Activated CD4-positive, alpha-beta T cell treated with anti-CD3 and anti-CD28 coated beads for 1 hour (primary cell): Measurements from ENCODE around the gene PLPP4.

Experiments used
- DNase-seq: peaks from one replicate; pipeline ENCODE4 v3.0.0-alpha.2; 2020

Gene PLPP4

DNA sequence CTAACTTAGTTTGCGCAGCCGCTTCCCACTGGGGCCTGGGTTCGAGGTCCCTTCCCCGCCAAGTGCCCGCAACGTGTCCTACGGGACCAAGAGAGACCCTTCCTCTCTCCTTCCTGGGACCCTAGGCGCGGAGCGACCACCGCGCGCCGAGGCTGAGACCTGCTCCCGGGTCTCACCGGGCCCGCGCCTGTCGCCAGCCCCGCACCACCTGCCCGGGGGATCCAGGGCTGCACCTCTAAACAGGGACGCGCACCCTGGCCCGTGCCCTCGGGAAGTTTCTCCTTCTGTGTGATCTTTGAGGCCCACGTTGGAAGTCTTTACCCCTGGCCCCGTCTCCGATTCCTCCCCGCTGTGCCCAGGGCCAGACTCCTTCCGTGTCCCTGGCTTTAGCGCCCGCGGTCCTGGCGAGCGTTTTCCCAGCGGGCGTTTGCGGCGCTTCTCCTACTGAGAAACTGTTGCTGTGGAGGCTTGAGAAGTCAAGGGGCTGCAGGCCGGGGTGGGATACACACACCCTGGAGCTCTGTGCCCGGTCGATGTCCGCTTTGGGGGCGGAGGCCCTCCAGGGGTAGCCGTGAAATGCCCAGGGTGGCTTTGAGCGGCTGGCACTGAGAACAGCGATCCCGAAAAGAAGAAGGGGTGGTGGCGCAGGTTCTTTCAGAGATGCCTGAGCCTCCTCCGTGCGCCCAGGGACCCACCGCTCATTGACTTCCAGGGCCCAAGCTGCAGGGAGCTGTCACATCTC lies 575 bp downstream of the PLPP4 start:
- DNase-seq: no peak

DNA sequence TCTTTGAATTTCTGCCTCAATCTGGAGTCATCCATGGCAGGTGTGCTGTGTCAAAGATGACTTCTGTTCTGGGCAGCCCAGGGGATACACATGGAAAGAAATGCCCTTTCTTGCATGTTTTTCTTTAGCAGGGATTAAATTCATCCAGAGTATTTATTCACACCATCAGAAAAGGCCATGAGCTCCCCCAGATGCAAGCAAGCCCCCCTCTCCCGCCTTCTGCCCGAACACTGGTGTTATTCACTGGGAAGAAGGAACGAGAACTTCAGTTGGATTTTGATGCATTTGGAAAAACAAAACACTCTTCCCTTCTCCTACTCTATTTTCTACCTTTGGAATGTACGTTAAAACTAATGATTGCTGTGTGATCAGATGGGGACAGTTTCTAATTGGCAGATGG lies 1.4 kb downstream of the PLPP4 start:
- DNase-seq: no peak

DNA sequence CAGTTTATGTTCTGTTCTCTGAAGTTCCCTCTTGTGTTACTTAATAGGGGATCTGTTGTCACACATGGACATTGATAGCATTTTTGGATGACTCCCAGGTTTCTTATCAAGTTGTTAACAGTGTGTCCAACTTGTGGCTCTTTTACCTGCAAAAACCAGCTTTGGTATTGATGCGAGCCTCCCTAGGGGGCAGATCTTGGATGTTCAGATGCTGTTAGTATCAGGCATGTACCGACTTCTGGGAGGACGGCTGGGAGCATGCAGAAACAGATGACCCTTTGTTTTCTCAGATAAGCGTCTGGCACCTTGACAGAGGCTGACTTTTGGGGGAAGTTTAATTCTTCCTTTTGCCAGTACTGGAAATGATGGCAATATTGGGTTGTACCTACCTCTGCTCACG lies 2.2 kb downstream of the PLPP4 start:
- DNase-seq: no peak

DNA sequence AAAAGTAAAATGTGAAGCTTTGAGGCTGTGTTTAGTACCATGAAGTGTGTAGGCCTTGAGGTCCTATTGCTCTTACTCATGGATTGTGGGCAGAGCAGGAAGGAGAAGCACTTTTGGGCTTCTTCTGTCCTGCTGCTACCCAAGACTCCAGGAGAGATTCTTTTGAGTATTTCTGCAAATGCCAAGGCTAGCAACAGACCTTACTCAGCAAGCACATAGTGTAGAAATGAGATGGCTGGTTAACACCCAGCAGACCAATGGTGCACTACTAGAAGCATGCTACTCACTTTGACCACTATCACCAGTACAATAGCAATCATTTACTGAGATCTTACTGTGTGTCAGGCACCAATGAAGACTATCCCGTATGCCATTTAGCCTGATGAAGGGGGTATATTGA lies 3.2 kb downstream of the PLPP4 start:
- DNase-seq: no peak

DNA sequence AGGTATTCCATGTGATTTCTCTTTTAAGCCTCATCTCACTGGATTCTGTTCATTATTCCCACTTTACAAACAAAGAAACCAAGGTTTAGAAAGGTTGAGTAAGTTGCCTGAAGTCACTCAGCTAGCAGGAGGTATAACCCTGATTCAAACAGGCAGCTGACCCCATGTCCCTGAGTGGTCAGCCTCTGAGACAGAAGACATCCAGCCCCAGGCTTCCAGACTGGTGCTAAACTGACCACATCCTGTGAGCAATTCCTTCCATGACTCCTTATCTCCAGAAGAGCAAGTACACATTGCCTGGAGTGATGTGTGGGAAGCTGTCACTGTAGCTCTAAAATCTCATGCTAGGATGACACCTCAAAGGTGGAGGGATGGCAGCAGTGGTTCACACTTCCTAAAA lies 3.7 kb downstream of the PLPP4 start:
- no peak for DNase-seq

DNA sequence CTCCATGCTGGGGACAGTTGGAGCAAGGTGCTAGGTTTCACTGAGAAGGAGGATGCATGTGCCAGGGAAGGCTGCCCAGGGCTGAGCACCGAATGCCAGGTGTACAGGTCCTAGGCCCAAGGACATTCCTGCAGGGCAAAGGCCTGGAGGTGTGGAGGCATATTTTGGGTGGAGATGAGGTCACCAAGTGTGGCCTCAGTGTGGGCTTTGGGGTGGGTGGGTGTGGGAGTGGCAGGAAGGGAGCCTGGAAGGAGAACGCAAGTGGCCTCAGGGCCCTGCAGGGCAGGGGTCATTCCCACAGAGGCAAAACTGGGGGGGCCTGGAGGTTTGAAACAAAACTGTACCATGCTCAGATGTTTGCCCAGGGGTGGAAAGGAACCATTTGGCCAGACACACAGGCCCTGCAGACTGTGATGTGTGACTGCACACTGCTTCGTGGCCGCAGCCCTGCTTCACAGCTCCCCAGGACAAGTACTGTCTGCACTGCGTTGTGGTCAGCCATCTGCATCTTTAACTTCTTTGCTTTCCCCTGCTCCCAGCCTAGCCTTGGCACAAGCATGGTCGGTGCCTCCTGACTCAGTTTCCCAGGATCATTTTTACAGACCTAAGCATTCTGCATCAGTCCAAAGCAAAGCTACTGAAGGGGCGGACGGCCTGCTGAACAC lies 5.1 kb downstream of the PLPP4 start:
- no peak for DNase-seq

DNA sequence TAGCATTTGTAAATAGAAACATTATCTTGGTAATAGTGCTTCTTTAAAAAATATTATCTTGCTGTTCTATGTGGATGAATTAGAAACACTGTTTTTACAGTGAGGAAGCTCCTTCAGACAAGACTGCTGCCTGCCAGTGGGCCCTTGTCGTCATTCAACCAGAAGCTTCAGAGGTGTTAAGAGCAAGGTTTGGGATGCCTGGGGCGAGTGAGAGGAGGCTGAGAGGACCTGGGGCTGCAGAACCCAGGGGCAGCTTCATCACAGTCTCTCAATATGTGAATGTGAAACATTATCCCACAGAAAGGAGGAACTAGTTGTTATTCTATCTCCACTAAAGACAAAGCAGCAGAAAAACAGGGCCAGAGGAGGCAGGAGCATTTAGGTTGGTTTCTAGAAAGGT lies 8.1 kb downstream of the PLPP4 start:
- no peak for DNase-seq

DNA sequence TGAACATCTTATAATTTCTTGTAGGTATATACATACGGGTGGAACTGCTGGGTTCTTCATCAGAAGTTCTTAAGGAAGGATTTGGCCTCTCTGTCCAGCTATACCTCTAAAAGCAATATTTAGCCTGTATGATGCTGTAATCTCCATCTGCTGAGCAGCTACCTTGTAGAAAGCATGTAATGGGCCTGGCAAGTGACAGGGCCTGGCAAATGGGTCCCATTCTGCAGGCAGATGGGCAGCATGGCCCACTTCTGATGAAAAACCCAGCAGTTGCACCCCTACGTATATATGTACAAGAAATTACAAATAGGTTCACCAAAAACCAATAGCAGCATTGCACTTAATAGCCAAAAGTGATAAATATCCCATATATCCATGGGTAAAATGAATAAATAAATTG lies 9.0 kb downstream of the PLPP4 start:
- DNase-seq: no peak

DNA sequence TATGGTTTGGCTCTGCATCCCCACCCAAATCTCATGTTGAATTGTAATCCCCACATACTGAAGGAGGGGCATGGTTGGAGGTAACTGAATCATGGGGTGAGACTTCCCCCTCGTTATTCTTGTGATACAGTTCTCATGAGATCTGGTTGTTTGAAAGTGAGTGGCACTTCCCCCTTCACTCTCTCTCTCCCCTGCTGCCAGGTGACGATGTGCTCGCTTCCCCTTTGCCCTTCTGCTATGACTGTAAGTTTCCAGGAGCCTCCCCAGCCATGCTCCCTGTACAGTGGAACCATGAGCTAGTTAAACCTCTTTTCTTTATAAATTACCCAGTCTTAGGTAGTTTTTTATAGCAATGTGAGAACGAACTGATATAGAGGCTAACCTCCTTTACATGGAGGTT lies 16.6 kb downstream of the PLPP4 start:
- DNase-seq: no peak

DNA sequence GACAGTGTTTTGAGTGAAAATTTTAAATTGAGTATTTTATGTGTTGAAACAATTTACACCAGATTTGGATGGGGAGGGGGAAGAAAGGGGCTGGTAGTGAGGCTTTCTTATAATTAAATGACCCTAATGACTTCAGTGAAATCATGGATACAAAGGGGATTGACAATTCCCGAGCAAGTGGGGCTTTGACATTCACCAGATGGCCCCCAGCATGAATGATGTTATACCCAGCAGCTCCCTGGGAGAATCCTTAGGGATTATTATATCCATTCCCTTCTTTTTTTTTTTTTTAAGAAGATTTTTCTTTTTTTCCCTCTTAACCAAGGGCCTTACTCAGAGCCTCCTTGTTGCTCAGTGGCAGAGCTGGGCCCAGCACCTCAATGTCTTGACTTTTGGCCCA lies 17.9 kb downstream of the PLPP4 start:
- no peak for DNase-seq

DNA sequence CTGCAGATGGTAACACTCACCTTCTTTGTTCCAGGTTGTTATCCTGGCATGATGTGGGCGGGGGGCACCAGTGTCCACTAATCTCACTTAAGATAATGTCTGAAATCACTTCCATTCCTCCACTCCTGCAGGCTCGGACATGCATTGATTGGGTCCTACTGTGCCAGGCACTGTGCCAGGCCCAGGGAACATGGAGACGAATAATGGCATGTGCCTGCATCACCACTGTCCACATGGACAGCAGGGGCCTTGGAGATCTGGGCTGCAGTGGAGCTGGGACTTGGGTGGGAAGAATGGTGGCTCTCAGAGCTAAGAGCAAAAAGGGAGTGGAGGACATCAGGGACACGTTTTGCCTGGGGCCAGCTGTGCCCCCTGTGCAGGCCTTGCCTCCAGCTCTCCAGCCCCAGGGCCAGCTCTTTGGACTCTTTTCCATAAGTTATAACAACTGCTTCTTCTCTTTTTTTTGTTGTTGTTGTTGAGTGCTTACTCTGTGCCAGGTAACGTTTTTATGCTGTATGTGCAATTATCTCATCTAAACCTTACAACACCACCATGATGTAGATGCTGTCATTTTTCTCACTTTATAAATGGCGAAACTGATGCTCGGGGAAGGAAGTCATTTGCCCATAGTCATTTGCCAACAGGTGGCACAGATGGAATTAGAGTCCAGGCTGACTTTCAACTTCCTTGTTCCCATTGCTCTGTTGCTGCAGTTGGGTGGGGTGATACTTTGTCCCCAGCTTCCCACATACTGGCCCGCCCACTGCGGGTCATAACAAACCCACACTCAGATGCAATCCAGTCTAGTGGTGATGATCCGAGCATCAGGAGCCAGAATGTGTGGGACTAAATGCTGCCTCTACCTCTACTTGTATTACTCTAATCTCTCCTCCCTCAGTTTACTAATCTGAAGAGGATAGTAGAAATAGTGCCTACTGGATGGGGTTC lies 19.1 kb downstream of the PLPP4 start:
- no peak for DNase-seq

DNA sequence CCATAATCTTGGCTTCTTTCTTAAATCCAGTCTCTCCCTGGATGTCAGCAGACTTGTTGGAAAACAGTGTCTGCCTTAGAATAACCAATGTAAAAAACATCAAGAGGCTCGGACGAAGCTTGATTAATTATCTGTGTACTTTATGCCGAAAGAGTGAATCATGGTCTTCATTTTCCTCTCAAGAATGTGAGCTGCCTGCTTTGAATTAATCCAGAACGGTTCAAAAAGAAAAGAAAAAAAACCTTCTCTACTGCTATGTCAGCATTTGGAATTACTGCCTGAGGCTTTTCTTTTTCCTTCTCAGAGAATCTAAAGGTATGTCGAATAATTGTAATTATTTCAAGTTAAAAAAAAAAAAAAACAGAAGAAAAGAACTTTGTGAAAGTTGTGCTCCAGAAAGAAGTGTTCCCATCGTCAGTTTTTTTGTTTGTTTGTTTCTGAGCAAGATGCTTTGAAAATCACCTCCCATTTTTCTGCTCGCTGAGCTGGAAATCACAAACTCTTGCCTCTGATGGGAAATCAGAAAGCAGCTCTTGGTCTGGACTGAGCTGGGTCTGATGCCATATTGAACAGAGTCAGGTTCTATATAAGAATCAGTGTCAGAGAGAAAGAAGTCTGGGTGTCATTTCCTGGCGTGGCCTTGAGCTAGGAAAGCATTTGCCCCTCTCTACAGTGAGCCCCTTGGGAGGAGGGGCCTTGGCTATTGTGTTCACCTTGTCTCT lies 20.2 kb downstream of the PLPP4 start:
- DNase-seq: no peak

DNA sequence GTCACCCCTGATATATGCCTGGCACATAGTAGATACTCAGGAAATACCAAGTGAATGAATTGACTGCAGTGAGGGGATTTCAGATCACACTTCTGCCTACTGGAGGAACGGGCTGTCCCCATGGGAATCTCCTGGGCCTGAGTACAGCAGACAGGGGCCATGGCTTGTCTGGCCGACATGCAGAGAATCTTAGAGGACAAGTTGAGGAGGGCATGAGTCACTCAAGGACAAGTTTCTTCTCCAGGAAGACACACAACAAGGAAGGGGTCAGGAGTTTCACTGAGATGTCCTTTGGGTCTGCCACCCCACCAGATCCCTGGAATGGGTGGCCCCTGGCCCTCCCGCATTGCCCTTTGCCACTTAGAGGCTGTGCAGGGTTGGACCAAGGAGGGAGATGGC lies 20.7 kb downstream of the PLPP4 start:
- no peak for DNase-seq

DNA sequence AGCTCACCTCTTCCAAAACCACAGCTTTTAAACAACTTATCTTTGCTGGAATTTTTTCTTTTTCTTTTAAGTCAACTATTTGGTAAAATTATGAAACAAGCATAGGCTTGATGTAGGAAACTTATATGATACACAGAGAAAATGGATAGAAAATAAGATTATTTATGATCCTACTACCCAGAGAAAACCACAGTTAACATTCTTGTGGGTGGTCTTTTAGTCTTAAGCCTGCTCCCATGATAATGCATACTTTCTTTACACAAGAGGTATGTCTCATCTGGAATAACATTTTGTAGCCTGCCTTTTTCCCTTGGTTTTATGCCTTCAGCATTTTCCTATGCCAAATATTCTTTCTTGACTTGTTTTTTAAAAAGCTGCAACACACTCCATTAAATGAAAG lies 21.4 kb downstream of the PLPP4 start:
- DNase-seq: no peak

DNA sequence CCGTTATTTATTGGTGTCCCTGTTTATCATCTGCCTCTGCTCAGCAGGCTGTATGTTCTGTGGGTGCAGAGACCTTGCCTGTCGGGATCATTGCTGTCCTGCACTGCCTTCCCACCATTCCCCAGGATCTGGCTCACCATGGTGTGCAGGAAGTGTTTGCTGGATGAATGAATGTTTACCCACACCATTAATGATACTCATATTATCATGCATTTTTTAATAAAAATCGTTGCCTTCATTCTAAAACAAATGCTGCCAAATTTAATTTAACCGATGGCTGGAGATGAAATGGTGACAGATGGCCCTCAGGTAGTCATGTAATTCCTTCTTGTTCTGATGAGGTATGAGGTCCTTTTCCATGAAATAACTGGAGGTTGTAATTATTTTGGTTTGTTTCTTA lies 22.5 kb downstream of the PLPP4 start:
- no peak for DNase-seq

DNA sequence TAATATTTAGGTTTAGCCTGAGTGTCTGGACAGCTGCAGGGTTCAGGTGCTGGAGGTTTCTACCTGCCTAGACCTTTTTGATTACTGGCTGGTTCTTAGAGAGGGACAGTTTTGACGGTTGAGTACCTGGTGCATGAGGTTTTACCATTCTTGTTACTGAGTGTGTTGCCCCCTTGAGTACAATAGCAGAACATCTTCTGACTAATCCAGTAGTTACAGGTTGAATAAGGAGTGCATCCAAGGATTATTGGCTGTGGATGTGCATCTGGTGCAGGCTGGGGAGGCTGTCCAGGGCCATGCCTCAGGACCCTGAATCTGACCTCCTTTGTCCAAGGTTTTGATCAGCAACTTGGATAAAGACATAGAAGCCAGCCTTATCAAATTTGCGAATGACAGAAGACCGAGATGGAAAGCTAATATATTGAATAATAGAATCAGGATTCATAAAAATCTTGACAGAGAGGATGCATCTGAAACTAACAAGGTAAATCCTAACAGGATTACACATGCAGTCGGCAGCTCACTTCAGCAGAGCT lies 23.1 kb downstream of the PLPP4 start:
- no peak for DNase-seq

DNA sequence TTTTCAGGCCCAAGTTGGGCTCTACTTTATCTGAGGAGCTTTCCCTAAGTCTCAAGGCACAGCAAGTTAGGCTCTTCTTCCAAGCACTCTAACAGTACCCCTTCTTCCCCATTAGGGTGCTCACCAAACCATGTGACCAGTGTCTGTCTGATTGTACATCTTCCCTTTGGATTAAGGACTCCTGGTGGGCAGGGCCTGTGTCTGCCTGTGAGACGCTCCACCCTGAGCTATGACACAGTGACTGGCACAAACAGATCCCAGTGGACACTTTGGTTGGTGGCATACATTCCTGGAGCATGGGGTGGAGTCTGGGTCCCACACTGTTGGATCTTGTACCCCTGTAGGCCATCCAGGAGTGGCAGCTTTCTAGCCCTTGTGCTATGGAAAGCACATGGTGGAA lies 23.8 kb downstream of the PLPP4 start:
- no peak for DNase-seq

DNA sequence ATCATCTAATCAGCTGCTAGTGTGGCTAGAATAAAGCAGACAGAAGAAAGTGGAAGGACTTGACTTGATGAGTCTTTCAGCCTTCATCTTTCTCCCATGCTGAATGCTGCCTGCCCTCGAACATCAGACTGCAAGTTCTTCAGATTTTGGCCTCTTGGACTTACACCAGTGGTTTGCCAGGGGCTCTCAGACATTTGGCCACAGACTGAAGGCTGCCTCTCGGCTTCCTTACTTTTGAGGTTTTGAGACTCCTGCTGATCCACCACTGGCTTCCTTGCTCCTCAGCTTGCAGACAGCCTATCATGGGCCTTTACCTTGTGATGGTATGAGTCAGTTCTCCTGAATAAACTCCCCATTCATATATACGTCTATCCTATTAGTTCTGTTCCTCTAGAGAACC lies 26.0 kb downstream of the PLPP4 start:
- DNase-seq: no peak

DNA sequence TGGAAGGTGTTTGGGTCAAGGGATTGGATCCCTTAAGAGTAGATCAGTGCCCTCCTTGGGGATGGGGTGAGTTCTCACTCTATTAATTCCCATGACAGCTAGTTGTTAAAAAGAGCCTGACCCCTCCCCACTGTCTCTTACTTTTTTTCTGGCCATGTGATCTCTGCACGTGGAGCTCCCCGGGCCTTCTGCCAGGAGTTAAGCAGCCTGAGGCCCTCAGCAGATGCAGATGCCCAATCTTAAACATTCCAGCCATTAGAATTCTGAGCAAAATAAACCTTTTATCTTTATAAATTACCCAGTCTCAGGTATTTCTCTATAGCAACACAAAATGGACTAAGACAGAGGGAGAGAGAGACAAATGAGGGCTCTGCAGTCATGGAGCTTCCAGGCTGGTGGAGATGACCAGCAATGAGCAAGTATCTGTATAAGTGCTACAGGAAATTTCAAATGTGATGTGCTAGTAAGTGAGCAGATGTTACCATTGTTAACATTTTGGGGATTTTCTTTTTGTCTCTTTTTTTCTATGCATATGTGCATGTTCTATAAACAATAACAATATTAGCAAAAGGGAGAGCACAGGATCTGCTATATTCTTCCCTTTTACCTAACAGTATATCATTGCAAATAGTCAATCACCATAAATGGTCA lies 26.7 kb downstream of the PLPP4 start:
- no peak for DNase-seq

DNA sequence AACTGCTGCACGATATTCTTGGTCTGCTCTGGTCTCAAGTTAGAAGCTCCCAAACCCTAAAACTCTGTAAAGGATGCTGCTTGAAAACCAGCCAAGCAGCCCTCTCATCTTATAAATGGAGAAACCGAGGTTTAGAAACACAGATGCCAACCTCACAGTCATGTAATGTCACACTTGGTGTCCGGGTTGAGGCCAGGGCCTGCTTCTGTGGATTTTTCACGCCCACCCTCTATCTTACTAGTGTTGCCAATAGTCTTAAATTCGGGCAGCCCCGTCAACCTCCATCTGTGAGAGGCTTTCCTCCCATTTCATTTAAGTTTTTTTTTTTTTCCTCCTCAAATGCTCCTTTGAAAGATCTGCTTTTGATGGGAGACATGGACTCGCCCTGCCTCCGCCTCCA lies 28.9 kb downstream of the PLPP4 start:
- DNase-seq: no peak

DNA sequence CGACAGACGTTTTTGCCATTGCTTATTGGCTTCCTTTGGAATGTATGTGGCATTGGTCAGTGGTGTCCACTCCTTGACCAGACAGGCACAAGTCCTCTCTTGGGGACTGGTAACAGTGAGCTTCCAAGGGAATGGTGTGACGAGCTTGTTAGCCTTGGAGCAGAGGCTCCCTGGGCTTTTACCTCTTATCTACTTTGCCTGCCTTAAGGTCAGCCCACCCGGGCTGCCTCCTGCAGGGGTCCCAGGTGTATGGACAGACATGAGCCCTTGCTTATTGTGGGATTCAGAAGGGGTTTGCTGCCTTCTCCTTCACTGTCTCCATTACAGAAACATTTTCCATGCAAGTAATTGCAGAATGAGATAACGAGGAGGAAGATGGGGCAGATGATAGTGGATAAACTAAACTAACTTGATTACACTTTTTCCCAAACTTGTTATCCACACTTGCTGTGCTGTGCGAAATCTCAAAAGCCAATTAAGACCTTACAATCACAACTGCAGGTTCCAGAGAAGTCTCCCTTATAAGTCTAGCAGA lies 29.7 kb downstream of the PLPP4 start:
- no peak for DNase-seq

DNA sequence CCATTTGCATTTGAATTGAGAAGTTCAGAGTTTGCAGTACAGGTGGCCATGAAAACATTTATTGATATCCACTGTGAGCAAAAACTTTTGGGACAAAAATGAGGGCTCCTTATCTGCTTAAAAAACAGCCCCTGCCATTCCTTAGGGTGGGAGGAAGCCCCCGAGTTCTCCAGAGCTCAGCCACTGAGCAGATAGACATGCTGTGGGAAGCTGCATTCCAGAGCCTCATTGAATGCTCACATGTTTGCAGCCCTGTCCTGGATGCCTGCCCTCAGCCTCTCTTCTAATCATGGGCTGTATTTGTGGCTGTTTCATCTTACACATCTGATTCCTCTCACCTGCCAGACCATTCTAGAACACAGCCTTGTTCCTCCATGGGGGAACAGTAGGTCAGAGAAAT lies 33.3 kb downstream of the PLPP4 start:
- DNase-seq: no peak
